ENCODE results near the gene TLL1.

The TLL1 gene

GRCh38 chr4:165986956-165987698 is 114.1 kb downstream of the TLL1 start:
- no peaks in the 10 kb centered on the region for H3K9me3 ChIP-seq (ENCODE audit: insufficient read depth, low read length)
- H3K4me2 ChIP-seq (ENCODE audit: low read length), result no peak overlapping the region
- H3K79me2 ChIP-seq (ENCODE audit: low read length), result no peaks in the 10 kb centered on the region
- no peaks in the 10 kb centered on the region for H4K20me1 ChIP-seq (ENCODE audit: insufficient read depth, low read length)
- no peak overlapping the region for H3K27ac ChIP-seq (ENCODE audit: low read length)
- no peaks in the 10 kb centered on the region for H3K36me3 ChIP-seq (replicated peaks; ENCODE audit: low read depth, low read length)
- no peaks in the 10 kb centered on the region for H3K27me3 ChIP-seq (ENCODE audit: low read depth, low read length)
- no peaks in the 10 kb centered on the region for H3K4me1 ChIP-seq (ENCODE audit: low read length)
- H2AFZ ChIP-seq (ENCODE audit: low read depth, low read length), result no peak overlapping the region
- no peak overlapping the region for H3K4me3 ChIP-seq (ENCODE audit: low read length)
- H3K9ac ChIP-seq (ENCODE audit: low read length), result no peak overlapping the region
- no peak for TF ChIP-seq CTCF (IDR thresholded peaks at IDR 0.05; ENCODE audit: low read depth, low read length)
- TF ChIP-seq EZH2phosphoT487 (IDR thresholded peaks at IDR 0.05; ENCODE audit: low read depth), result no peak

GRCh38 chr4:165991325-165992180 is 118.5 kb downstream of the TLL1 start:
- no peaks in the 10 kb centered on the region for H3K36me3 ChIP-seq (replicated peaks; ENCODE audit: low read depth, low read length)
- H3K27me3 ChIP-seq (ENCODE audit: low read depth, low read length), result no peaks in the 10 kb centered on the region
- no peak overlapping the region for H3K4me3 ChIP-seq (ENCODE audit: low read length)
- H3K27ac ChIP-seq (ENCODE audit: low read length), result no peak overlapping the region
- no peaks in the 10 kb centered on the region for H3K79me2 ChIP-seq (ENCODE audit: low read length)
- no peak overlapping the region for H3K9ac ChIP-seq (ENCODE audit: low read length)
- H3K4me1 ChIP-seq (ENCODE audit: low read length), result no peaks in the 10 kb centered on the region
- H3K4me2 ChIP-seq (ENCODE audit: low read length), result no peak overlapping the region
- no peaks in the 10 kb centered on the region for H3K9me3 ChIP-seq (ENCODE audit: insufficient read depth, low read length)
- TF ChIP-seq CTCF (IDR thresholded peaks at IDR 0.05; ENCODE audit: low read depth, low read length) (no peak), EZH2phosphoT487 (IDR thresholded peaks at IDR 0.05; ENCODE audit: low read depth) (no peak)
- no peaks in the 10 kb centered on the region for H4K20me1 ChIP-seq (ENCODE audit: insufficient read depth, low read length)
- H2AFZ ChIP-seq (ENCODE audit: low read depth, low read length), result no peak overlapping the region

GRCh38 chr4:165992283-165992682 is 119.2 kb downstream of the TLL1 start:
- H3K4me2 ChIP-seq (ENCODE audit: low read length), result no peak overlapping the region

More at GRCh38 chr4:165992283-165992682, 119.2 kb downstream of the TLL1 start:
- no peak overlapping the region for H3K4me3 ChIP-seq (ENCODE audit: low read length)
- H3K4me1 ChIP-seq (ENCODE audit: low read length), result no peaks in the 10 kb centered on the region
- no peaks in the 10 kb centered on the region for H3K36me3 ChIP-seq (replicated peaks; ENCODE audit: low read depth, low read length)
- H3K9me3 ChIP-seq (ENCODE audit: insufficient read depth, low read length), result no peaks in the 10 kb centered on the region
- no peak for TF ChIP-seq CTCF (IDR thresholded peaks at IDR 0.05; ENCODE audit: low read depth, low read length)
- no peak for TF ChIP-seq EZH2phosphoT487 (IDR thresholded peaks at IDR 0.05; ENCODE audit: low read depth)
- H3K79me2 ChIP-seq (ENCODE audit: low read length), result no peaks in the 10 kb centered on the region
- H2AFZ ChIP-seq (ENCODE audit: low read depth, low read length), result no peak overlapping the region
- no peak overlapping the region for H3K9ac ChIP-seq (ENCODE audit: low read length)
- H3K27ac ChIP-seq (ENCODE audit: low read length), result no peak overlapping the region
- no peaks in the 10 kb centered on the region for H4K20me1 ChIP-seq (ENCODE audit: insufficient read depth, low read length)
- no peaks in the 10 kb centered on the region for H3K27me3 ChIP-seq (ENCODE audit: low read depth, low read length)
